ENCODE data around the gene SPPL2B. TPM values are rescaled to one million over a fixed set of nuclear protein-coding genes. Genes with fewer than 3 reads are reported as not detected.

Gene SPPL2B
- polyA plus RNA-seq, 1 of the 3 experiments (the other 2 are of a cell fraction), result 58.1 TPM

GRCh38 chr19:2330255-2330631, 1.8 kb downstream of the SPPL2B start:
- WGBS (ENCODE audit: low lambda C conversion rate), result 88% methylated on average over 8 of the region's 10 CpGs
- Histone ChIP-seq H3K4me1 (ENCODE audit: control insufficient read depth in 1 of 2, insufficient read depth in 2 of 2, low read depth in 1 of 2, low read length in 1 of 2) (peaks cover 6 to 14% of the 10 kb centered on the region in 2 experiments; a peak in 2 of 4 replicates), H3F3A (replicated peaks; ENCODE audit: insufficient read depth) (peaks cover 9% of the 10 kb centered on the region), H4K20me1 (ENCODE audit: insufficient read depth) (peaks cover 19% of the 10 kb centered on the region; the same call in 1 of the 2 replicates), H3K9ac (no peak overlapping the region), H3K27me3 (ENCODE audit: insufficient read depth) (no peaks in the 10 kb centered on the region), H3K4me2 (no peak overlapping the region; the same call in 1 of the 2 replicates), H2AFZ (ENCODE audit: low read depth) (no peak overlapping the region), H3K9me3 (no peaks in the 10 kb centered on the region), H3K36me3 (replicated peaks in 1 of 2; ENCODE audit: control insufficient read depth in 1 of 2, insufficient read depth in 2 of 2, low read length in 1 of 2) (peaks cover 3% of the 10 kb centered on the region in 2 experiments), H3K4me3 (ENCODE audit: low read depth in 2 of 2, low read length in 1 of 2) (no peak overlapping the region), H3K27ac (ENCODE audit: low read depth in 2 of 2, low read length in 1 of 2) (no peak overlapping the region), H3K9me2 (no peaks in the 10 kb centered on the region), H3K79me2 (ENCODE audit: insufficient read depth) (peaks cover 88% of the 10 kb centered on the region)
- CTCF ChIA-PET, result no interaction called here
- POLR2A ChIA-PET, result no interaction called here
- TF ChIP-seq PBX3 (IDR thresholded peaks at IDR 0.05) (no peak), ZBTB33 (IDR thresholded peaks at IDR 0.05; ENCODE audit: borderline replicate concordance, low read depth) (no peak)
- DNase-seq, result no peak

- peaks cover 6 to 14% of the 10 kb centered on the region in 2 experiments; a peak in 2 of 4 replicates for H3K4me1 ChIP-seq (ENCODE audit: control insufficient read depth in 1 of 2, insufficient read depth in 2 of 2, low read depth in 1 of 2, low read length in 1 of 2)
- H4K20me1 ChIP-seq (ENCODE audit: insufficient read depth), result peaks cover 19% of the 10 kb centered on the region
- ChIA-PET CTCF (interaction anchor here (1.3 kb wide), 1 partner anchor 14 kb away, joined by 7 read pairs; no protein-coding TSS in a partner anchor), POLR2A (no interaction called here)
- H3K36me3 ChIP-seq (replicated peaks in 1 of 2; ENCODE audit: control insufficient read depth in 1 of 2, insufficient read depth in 2 of 2, low read length in 1 of 2), result peaks cover 1 to 2% of the 10 kb centered on the region in 2 experiments
- no peaks in the 10 kb centered on the region for H3K9me2 ChIP-seq
- H3K27ac ChIP-seq (ENCODE audit: low read depth in 2 of 2, low read length in 1 of 2), result no peak overlapping the region
- H3K9ac ChIP-seq, result no peak overlapping the region
- H3F3A ChIP-seq (replicated peaks; ENCODE audit: insufficient read depth), result peaks cover 13% of the 10 kb centered on the region
- no peaks in the 10 kb centered on the region for H3K27me3 ChIP-seq (ENCODE audit: insufficient read depth)
- TF ChIP-seq NRF1 (IDR thresholded peaks at IDR 0.05; ENCODE audit: low read depth, low read length), result no peak
- no peak for TF ChIP-seq GABPA (IDR thresholded peaks at IDR 0.05; ENCODE audit: low read depth)
- no peak for TF ChIP-seq JUND (IDR thresholded peaks at IDR 0.05)
- no peak for TF ChIP-seq TAF1 (IDR thresholded peaks at IDR 0.05; ENCODE audit: borderline replicate concordance, low read depth, low read length)
- no peak for TF ChIP-seq IRF3 (IDR thresholded peaks at IDR 0.05; ENCODE audit: low read depth, low read length)
- no peak for TF ChIP-seq NFIC (IDR thresholded peaks at IDR 0.05; ENCODE audit: borderline replicate concordance)
- TF ChIP-seq GATA2 (CRISPR knock-in tag; IDR thresholded peaks at IDR 0.05), result no peak
- TF ChIP-seq RXRA (IDR thresholded peaks at IDR 0.05; ENCODE audit: borderline replicate concordance, low read depth), result no peak
- TF ChIP-seq ELF1 (IDR thresholded peaks at IDR 0.05), result no peak
- TF ChIP-seq MXI1 (IDR thresholded peaks at IDR 0.05; ENCODE audit: low read depth, low read length), result no peak
- TF ChIP-seq ZBTB33 (IDR thresholded peaks at IDR 0.05; ENCODE audit: borderline replicate concordance, low read depth), result no peak
- no peak for TF ChIP-seq MEF2A (IDR thresholded peaks at IDR 0.05; ENCODE audit: borderline replicate concordance, low read depth)
- no peak for TF ChIP-seq REST (IDR thresholded peaks at IDR 0.05; ENCODE audit: low read depth, low read length)
- no peak for TF ChIP-seq USF2 (IDR thresholded peaks at IDR 0.05; ENCODE audit: borderline replicate concordance, low read depth, low read length)
- no peak for DNase-seq
- no peak overlapping the region; the same call in 1 of the 2 replicates for H3K4me2 ChIP-seq
- WGBS (ENCODE audit: low lambda C conversion rate), result 97% methylated on average over 16 of the region's 20 CpGs
- peaks cover 86% of the 10 kb centered on the region for H3K79me2 ChIP-seq (ENCODE audit: insufficient read depth)
- H3K9me3 ChIP-seq, result no peaks in the 10 kb centered on the region
- no peak overlapping the region for H2AFZ ChIP-seq (ENCODE audit: low read depth)
- no peak overlapping the region for H3K4me3 ChIP-seq (ENCODE audit: low read depth in 2 of 2, low read length in 1 of 2)
Observed at GRCh38 chr19:2330632-2331284, 2.3 kb downstream of the SPPL2B start.
